Right renal pelvis (tissue), 4 donors: Measurements from ENCODE around the gene RAD51B. TPM values are rescaled to one million over a fixed set of nuclear protein-coding genes. Genes with fewer than 3 reads are reported as not detected.

ENCODE experiments used
- DNase-seq, 4 donors: peaks; one replicate each; pipeline ENCODE4 v3.0.0-alpha.2; 2013; ENCODE audit warnings: low read depth in 4 of 4, low spot score in 3 of 4, missing footprints in 1 of 4
- polyA plus RNA-seq, 4 donors: library from polyadenylated mRNA; unstranded; fragments of 120-200 nt; gene quantifications; one replicate each; pipeline ENCODE4 v1.2.1, GENCODE V29; 2013; ENCODE audit not compliant: insufficient read length in 4 of 4

RAD51B gene
- polyA plus RNA-seq, 4 donors = 10.7 to 11.6 (median 11.3) TPM

GRCh38 chr14:68139431-68140075 lies 320.0 kb downstream of the RAD51B start:
- no peak for DNase-seq

DNA sequence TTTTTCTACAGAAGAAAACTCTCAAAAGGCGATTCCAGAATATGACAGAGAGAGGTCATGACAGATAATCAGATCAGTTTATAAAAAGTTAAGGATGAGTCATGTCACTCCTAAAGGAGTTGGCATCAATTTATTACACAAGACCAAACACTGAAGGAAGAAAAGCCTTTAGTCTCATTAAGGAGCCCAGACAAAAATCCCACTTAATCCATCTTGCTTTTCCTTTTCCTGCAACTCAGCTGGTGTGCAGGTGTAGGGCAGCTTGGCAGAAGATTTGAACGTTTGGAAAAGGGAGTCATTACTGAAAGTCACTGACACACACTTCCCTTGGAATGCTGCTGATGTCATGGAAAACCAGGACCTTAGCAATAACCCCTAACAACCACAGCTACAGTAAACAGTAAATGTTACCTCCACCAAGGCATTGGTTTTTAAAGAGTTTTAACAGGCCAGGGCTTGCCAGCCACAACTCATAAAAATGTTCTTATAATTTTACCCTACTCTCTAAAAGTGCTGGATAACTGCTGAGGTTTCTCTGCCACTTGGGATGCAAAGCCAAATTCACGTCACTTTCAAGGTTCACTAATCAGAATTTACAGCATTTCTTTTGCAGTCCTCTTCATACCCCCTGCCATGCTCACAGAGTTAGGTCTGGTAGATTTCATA lies 320.6 kb downstream of the RAD51B start:
- DNase-seq = peak in 3 of 4 donors; percentile 71 to 72 (median 71)

- no peak for DNase-seq
These were observed 321.2 kb downstream of the RAD51B start for GRCh38 chr14:68140806-68141205.

DNA sequence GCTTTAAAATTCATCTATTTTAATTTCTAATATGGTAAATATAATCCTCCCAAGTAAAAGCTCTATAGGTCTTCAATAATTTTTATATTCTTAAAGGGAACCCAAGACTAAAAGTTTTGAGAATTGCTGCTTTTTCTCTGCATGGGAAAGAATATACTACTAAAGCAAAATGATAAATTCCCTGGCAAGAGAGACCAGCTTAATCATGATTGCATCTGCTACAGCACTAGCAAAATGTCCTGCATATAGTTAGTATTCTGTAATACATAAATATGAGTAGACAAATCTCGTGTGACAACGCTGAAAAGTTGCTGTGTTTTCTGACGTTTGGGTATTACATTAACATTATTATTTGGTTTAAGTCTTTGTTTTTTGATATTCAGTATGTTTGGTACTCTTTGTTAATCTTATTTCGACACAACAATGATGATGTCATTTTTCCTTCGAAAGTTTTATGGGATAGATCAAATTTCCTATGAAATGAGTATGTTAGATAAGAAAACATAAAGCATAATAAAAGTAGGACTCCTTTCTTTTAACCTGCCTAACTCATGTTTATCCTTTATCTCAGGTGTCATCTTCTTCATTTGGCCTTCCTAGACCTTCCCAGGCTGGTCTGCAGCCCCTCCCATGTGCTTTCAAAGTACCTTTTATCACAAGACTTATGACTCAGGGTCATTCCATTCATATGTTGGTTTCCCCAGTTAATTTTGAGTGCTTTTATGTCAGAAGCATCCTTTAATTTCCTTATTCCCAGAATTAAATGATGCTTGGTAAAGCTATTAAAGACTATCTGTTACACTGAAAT lies 321.9 kb downstream of the RAD51B start:
- no peak for DNase-seq

GRCh38 chr14:68143341-68143841 lies 323.8 kb downstream of the RAD51B start:
- no peak for DNase-seq

DNA sequence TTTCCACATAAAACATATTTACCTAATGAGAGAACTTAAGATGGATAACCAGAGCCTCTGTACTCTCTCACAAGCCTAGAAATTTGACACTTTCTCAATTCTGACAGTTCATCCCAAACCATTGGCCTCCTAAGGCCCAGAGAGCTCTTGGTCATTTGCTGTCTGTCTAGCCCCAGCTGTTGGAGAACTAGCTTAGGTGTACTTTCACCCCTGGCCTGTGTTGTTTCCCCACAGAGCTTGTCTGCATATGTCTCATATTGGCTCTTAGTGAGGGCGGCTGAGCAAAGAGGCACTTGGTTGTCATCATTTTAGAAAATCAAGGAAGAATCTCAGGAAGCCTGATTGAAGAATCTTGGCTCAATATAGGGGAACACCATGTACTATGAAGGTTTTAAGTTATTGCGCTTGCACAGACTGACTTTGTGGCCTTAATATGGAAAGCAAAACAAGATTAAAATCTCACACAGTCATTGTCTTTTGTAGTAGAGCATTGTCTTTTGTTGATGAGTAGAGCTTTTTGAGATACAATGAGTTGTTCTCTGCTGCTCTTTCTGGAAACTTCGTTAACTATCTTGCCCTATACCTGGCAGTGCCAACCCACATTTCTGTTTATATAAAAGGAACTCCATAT lies 324.6 kb downstream of the RAD51B start:
- DNase-seq = no peak

DNA sequence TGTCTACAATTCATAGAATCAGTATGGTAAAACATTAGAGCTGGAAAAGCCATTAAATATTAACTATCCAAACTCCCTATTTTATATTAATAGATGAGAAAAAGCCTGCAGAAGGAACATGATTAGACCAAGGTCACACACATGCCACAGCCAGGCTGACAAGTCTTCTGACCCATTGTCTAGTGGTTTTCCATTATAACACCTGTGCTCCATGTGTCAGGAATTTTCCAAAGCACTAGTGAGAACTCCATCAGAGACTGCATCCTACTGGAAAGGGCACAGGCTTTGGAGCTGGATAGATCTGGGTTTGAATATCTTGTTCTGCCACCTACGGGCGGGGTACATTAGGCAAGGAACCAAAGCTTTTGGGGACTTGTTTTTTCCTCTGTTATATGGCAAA lies 325.5 kb downstream of the RAD51B start:
- DNase-seq = no peak

DNA sequence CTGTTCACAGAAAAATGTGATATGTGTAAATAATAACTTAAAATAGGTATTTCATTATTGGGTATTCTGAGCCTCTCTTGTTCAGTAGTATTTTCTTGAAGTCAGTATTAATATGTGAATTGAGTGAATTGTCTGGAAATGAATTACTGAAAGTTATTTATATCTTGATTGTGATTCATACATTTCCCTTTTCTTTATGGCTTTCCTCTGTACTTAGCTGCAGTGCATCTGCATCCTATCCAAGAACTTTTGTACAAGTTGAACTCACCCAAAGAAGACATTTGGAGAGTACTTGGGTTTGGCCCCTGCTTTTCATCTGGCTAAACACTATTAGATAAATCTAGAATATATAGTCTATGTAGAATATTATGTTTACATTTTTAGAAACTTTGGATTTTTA lies 326.0 kb downstream of the RAD51B start:
- DNase-seq = no peak

DNA sequence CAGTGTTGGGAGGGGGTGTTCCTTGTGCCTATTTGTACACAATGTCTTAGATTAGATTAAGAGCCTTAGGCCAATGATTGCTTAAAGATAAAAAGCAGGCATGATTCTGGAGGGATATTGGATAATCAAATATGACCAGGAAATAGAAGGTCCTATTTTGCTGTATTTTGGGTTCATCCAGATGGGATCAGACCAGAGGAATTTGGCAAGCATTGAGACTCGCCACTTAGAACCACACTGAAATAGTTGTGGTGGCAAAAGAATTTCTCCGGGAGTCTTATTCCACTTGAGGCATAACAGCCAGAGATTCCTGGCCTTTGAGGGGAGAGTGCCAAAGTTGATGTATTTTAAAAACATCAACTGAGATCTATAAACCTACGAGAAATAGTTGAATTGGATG lies 327.2 kb downstream of the RAD51B start:
- DNase-seq = no peak

GRCh38 chr14:68147303-68147702 lies 327.7 kb downstream of the RAD51B start:
- DNase-seq = no peak

DNA sequence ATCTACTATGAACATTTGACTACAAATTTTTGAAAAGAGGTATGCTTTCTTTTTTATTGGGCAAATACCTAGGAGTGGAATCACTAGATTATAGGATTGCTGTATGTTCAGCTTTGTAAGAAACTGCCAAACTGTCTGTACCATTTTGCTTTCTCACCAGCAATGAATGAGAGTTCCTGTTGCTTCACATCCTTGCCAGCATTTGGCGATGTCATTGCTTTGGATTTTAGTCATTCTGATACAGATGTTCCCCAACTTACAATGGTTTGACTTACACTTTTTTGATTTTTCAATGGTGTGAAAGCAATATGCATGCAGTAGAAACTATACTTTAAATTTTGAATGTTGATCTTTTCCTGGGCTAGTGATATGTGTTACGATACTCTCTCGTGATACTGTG lies 328.7 kb downstream of the RAD51B start:
- no peak for DNase-seq

DNA sequence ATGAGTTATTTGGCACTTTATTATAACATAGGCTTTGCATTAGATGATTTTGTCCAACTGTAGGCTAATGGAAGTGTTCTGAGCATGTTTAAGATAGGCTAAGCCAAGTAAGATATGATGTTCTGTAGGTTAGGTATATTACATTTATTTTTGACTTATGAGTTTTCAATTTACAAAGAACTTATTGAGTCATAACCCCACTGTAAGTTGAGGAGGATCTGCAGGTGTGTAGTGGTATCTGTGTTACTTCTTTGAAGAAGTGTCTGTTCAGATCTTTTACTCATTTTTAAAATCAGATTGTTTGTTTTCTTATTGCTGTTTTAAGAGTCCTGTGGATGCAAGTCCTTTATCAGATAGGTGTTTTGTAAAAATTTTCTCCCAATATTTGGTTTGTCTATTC lies 329.2 kb downstream of the RAD51B start:
- DNase-seq = no peak

- no peak for DNase-seq
These were observed 333.7 kb downstream of the RAD51B start for GRCh38 chr14:68153275-68153674.

DNA sequence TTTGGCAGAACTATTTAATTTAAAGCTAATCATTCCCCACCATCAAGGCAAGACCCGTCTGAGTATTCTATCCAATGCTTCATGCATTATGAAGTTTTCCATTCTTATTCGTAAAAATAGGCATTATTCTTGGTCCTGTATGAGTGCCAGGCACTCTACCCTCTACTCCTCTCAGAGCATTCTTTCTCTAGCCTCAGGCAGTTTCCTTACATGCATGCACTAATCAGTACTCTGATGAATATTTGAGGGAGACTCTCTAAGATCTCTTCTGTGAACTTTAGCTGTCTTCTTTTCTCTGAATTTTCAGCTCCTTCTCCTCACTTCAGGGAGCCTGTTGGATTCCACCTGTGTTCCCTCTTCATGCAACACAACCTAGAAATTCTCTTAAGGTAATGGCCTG lies 334.7 kb downstream of the RAD51B start:
- no peak for DNase-seq

DNA sequence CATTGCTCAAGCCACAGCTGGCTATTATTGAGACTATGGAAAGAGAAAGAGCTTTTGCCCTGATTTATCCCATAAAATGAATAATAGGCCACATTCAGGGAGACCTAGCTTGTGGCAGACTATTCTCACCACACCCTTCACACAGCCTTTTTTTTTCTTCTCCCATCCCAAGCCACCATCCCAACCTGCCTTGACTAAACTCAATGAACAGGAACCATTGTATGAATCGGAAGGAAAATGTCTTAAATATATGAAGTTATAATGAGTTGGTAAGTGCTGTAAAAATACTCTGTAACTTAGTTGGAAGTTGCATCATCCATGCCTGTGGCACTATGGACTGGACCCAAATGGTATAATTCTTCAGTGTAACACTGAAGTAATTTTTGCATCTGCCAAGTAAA lies 338.4 kb downstream of the RAD51B start:
- DNase-seq = no peak

- no peak for DNase-seq
These were observed 339.1 kb downstream of the RAD51B start for GRCh38 chr14:68158640-68159039.

DNA sequence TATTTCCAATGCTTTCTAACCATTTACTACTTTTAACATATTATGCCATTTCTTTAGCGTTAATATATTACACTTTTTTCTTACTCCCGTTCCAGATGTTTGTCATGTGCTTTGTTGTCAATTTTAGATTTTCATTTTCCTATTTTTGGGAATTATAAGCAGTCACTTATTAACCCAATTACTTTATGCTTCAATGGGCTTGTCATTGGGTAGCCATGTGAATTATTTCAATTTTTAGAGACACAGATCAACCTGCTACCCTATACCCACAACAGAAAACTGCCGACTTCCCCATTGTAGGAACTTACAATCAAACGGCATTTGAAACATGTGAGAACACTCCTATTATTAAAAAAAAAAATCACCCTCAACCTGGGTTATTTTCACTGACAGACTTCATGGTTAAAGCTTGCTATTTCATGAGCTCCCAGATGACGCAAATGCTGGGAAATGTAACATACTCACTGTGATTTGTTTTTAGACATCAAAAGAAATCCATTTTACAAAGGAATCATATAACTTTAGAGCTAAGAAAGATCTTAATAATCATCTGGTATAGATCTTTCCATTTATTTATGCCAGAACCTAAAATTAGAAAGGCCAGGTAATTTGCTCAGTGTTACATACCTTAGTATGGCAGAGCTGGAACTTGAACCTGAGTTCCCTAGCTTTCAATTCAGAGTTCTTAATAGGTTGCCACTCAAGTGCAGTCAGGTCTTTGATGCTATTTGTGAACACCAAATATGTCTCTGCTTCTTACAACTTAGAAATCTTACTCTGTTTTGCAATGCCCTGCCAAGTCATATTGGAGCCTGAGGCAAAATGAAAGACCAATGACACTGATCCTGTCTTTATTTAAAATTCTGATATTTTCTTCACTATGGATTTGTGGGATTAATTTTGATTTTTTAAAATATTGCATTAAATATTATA lies 340.4 kb downstream of the RAD51B start:
- DNase-seq = no peak

- DNase-seq = no peak
These were observed 341.4 kb downstream of the RAD51B start for GRCh38 chr14:68160779-68161546.

- no peak for DNase-seq
These were observed 343.3 kb downstream of the RAD51B start for GRCh38 chr14:68162887-68163286.
